HepG2 (cell line): ENCODE results near the gene CNTD1. TPM values are rescaled to one million over a fixed set of nuclear protein-coding genes. Genes with fewer than 3 reads are reported as not detected.

Experiments used
- ATAC-seq: fragments of 200-7000 bp; cut with Tn5 transposase; 3 replicates; pipeline ENCODE4 v1.9.1; 2020; ENCODE audit warnings: mild to moderate bottlenecking, moderate library complexity
- BruUV-seq: library from RNA; stranded (reverse); fragments of 400-500 nt; replicated peaks from 2 replicates; lab custom pipeline; 2021; lab: Mats Ljungman, UMichigan
- CTCF ChIA-PET: fragments of 300-600 bp; formaldehyde crosslinking; extraction: SDS; loops from one replicate; lab custom pipeline; 2021; ENCODE audit warnings: low total read pairs, inconsistent platforms, low intra/inter-chr PET ratio; lab: Yijun Ruan, JAX
- POLR2A ChIA-PET: fragments of 350-600 bp; sonication (Branson Sonifier 250); formaldehyde crosslinking; loops from one replicate; lab custom pipeline; 2020; ENCODE audit warnings: antibody characterized with exemption, inconsistent platforms; lab: Yijun Ruan, JAX
- DNase-seq: peaks from one replicate; pipeline ENCODE4 v3.0.0-alpha.2; 2015; ENCODE audit warnings: low spot score
- FAIRE-seq: peaks from 3 replicates; lab custom pipeline; 2011; peaks lifted over from hg19 to GRCh38; lab: Jason Lieb, UNC
- H2AFZ ChIP-seq: one replicate; pipeline ENCODE4 v1.6.1; 2011; ENCODE audit warnings: low read length, inconsistent platforms
- H3K27ac ChIP-seq: fragments of 300-600 bp; 3 replicates; pipeline ENCODE4 v1.8.0; 2011; ENCODE audit warnings: mixed run types, mild to moderate bottlenecking, mixed read lengths, low read length, inconsistent platforms; ENCODE audit not compliant: insufficient read depth; ENCODE audit errors: extremely low read length
- H3K27me3 ChIP-seq, 2 experiments: fragments of 200-600 bp in 1 of 2; 2 replicates in 1 of 2; 3 replicates in 1 of 2; pipeline versions ENCODE4 v1.6.0 to v1.8.0; 2011; ENCODE audit warnings: low read length in 2 of 2, mild to moderate bottlenecking in 2 of 2, moderate library complexity in 2 of 2, inconsistent platforms in 1 of 2; ENCODE audit not compliant: insufficient read depth in 2 of 2, control insufficient read depth in 1 of 2
- H3K36me3 ChIP-seq, 2 experiments: fragments of 200-600 bp in 1 of 2; replicated peaks in 1 of 2; 2 replicates in 1 of 2; 3 replicates in 1 of 2; pipeline versions ENCODE4 v1.5.1 to v1.8.0; 2011; ENCODE audit warnings: low read length in 2 of 2, inconsistent platforms in 1 of 2; ENCODE audit not compliant: insufficient read depth in 2 of 2, control insufficient read depth in 1 of 2
- H3K4me1 ChIP-seq: 2 replicates; pipeline ENCODE4 v1.5.1; 2012; ENCODE audit warnings: low read length, inconsistent platforms; ENCODE audit not compliant: insufficient read depth
- H3K4me2 ChIP-seq: 2 replicates; pipeline ENCODE4 v1.6.0; 2011; ENCODE audit warnings: low read depth, low read length, inconsistent platforms
- H3K4me3 ChIP-seq, 3 experiments: fragments of 200-600 bp in 1 of 3; sonication (generic), shearing (Covaris generic) in 1 of 3; replicated peaks in 1 of 3; 2 replicates each; pipeline ENCODE4 v1.5.1; 2011 to 2016; ENCODE audit warnings: low read length in 3 of 3, inconsistent platforms in 2 of 3, low read depth in 2 of 3, mild to moderate bottlenecking in 2 of 3, control low read depth in 1 of 3, mixed read lengths in 1 of 3; ENCODE audit not compliant: insufficient read depth in 1 of 3
- H3K79me2 ChIP-seq: one replicate; pipeline ENCODE4 v1.6.1; 2011; ENCODE audit warnings: low read length, inconsistent platforms; ENCODE audit not compliant: insufficient read depth
- H3K9ac ChIP-seq: 2 replicates; pipeline ENCODE4 v1.6.0; 2011; ENCODE audit warnings: mild to moderate bottlenecking, low read depth, low read length, inconsistent platforms; ENCODE audit not compliant: insufficient read depth
- H3K9me3 ChIP-seq: 2 replicates; pipeline ENCODE4 v1.5.1; 2012; ENCODE audit warnings: mild to moderate bottlenecking, low read length
- H4K20me1 ChIP-seq: 2 replicates; pipeline ENCODE4 v1.6.0; 2011; ENCODE audit warnings: inconsistent platforms, mild to moderate bottlenecking, low read length, moderate library complexity; ENCODE audit not compliant: insufficient read depth
- AGO2 ChIP-seq: fragments of 200-400 bp; formaldehyde crosslinking; optimal IDR thresholded peaks from 2 replicates; pipeline ENCODE3; 2017; ENCODE audit warnings: mild to moderate bottlenecking, low read depth, low read length, moderate library complexity
- AKAP8 ChIP-seq: sonication (generic); formaldehyde crosslinking; IDR thresholded peaks from 2 replicates; pipeline ENCODE4 v1.5.1; 2020; ENCODE audit warnings: mild to moderate bottlenecking, missing genetic modification reagents
- ARHGAP35 ChIP-seq: sonication (generic); formaldehyde crosslinking; IDR thresholded peaks from 2 replicates; pipeline ENCODE4 v1.9.0; 2022; ENCODE audit warnings: mild to moderate bottlenecking, inconsistent platforms, moderate library complexity, missing genetic modification reagents, borderline replicate concordance
- DPF2 ChIP-seq: sonication (generic); formaldehyde crosslinking; IDR thresholded peaks from 2 replicates; pipeline ENCODE4 v1.4.0; 2020; ENCODE audit warnings: mild to moderate bottlenecking, low read depth, missing genetic modification reagents, borderline replicate concordance
- FOSL2 ChIP-seq: sonication (generic); formaldehyde crosslinking; IDR thresholded peaks from 2 replicates; pipeline ENCODE4 v1.4.0; 2020; ENCODE audit warnings: missing genetic modification reagents
- GATA4 ChIP-seq: sonication (generic); IDR thresholded peaks from 2 replicates; pipeline ENCODE4 v1.6.1; 2016; ENCODE audit warnings: antibody characterized with exemption, low read depth, borderline replicate concordance
- HCFC1 ChIP-seq: fragments of 150-350 bp; IDR thresholded peaks from 2 replicates; pipeline ENCODE4 v1.6.1; 2014; ENCODE audit warnings: low read depth, low read length
- POLR2A ChIP-seq, 2 experiments: IDR thresholded peaks; 2 replicates each; pipeline ENCODE4 v1.6.1; 2011; ENCODE audit warnings: low read depth in 2 of 2, low read length in 2 of 2, mild to moderate bottlenecking in 1 of 2, moderate library complexity in 1 of 2; ENCODE audit not compliant: insufficient read depth in 1 of 2
- SMC3 ChIP-seq: IDR thresholded peaks from 2 replicates; pipeline ENCODE4 v1.6.1; 2011; ENCODE audit warnings: low read length, improper control_type of control experiment
- SP140L ChIP-seq: sonication (generic); formaldehyde crosslinking; IDR thresholded peaks from 2 replicates; pipeline ENCODE4 v1.4.0; 2020; ENCODE audit warnings: missing genetic modification reagents, borderline replicate concordance
- TIGD3 ChIP-seq: sonication (generic); formaldehyde crosslinking; IDR thresholded peaks from 2 replicates; pipeline ENCODE4 v1.5.1; 2020; ENCODE audit warnings: mild to moderate bottlenecking, missing genetic modification reagents, borderline replicate concordance
- ZFP82 ChIP-seq: sonication (generic); formaldehyde crosslinking; IDR thresholded peaks from 2 replicates; pipeline ENCODE4 v1.5.1; 2020; ENCODE audit warnings: mild to moderate bottlenecking, missing genetic modification reagents, borderline replicate concordance
- ZNF24 ChIP-seq: fragments of 450-650 bp; IDR thresholded peaks from 2 replicates; pipeline ENCODE4 v1.6.1; 2017; ENCODE audit warnings: antibody characterized with exemption, mild to moderate bottlenecking
- ZNF431 ChIP-seq: sonication (generic); formaldehyde crosslinking; IDR thresholded peaks from 2 replicates; pipeline ENCODE4 v1.9.0; 2022; ENCODE audit warnings: missing genetic modification reagents, low read depth, mild to moderate bottlenecking, borderline replicate concordance
- ZNF652 ChIP-seq: IDR thresholded peaks from 2 replicates; pipeline ENCODE4 v1.6.1; 2016; ENCODE audit warnings: low read depth, borderline replicate concordance
- ZNF7 ChIP-seq: IDR thresholded peaks from 2 replicates; pipeline ENCODE4 v1.6.1; 2016; ENCODE audit warnings: missing biosample characterization, missing genetic modification reagents
- ZZZ3 ChIP-seq: sonication (generic); formaldehyde crosslinking; IDR thresholded peaks from 2 replicates; pipeline ENCODE4 v1.4.0; 2020; ENCODE audit warnings: missing genetic modification reagents, mild to moderate bottlenecking, borderline replicate concordance
- WGBS: methylation state at CpG from one replicate; pipeline ENCODE4 v1.1.6; 2017; ENCODE audit warnings: low lambda C conversion rate; 5-methylcytosine and 5-hydroxymethylcytosine counted together
- in situ Hi-C: cut with HindIII; loops from 2 replicates; pipeline ENCODE4 v1.10.0; 2017; ENCODE audit warnings: low pct_unique_long_range_greater_than_20kb; ENCODE audit not compliant: extremely low pct_ligation_motif_present
- intact Hi-C: fragments of 100-400 bp; cut with micrococcal nuclease; formaldehyde crosslinking; loops from one replicate; pipeline ENCODE4 v1.10.0; 2022; ENCODE audit not compliant: unreplicated experiment
- polyA plus RNA-seq, 8 experiments: library from polyadenylated mRNA; depleted of rRNA in 3 of 8; stranded (reverse) in 7 of 8; unstranded in 1 of 8; fragments of >200 nt; fragmentation: Illumina TruSeq in 4 of 8; extraction: Trizol in 4 of 8; gene quantifications; 2 replicates each; pipeline versions ENCODE4 v1.2.1 to v1.2.3, GENCODE V29; 2011 to 2016; ENCODE audit warnings: low read depth in 4 of 8, missing spikeins in 1 of 8, mixed read lengths in 1 of 8; ENCODE audit not compliant: insufficient read depth in 1 of 8
- total RNA-seq, 5 experiments: library from RNA; depleted of rRNA; stranded (reverse); fragments of >200 nt; fragmentation: Illumina TruSeq; extraction: Trizol; gene quantifications; 2 replicates each; pipeline ENCODE4 v1.2.3, GENCODE V29; 2016; ENCODE audit warnings: low read depth in 1 of 5
- TF ChIP-seq, protein P1 (sequence below): sonication (generic); formaldehyde crosslinking; IDR thresholded peaks from 2 replicates; pipeline ENCODE4 v1.4.0; 2020; ENCODE audit warnings: missing genetic modification reagents

The CNTD1 gene
- total and polyA plus RNA-seq, 2 of the 13 experiments (the other 11 are each of a cell fraction or from before 2014, with no cell fraction given), result 0.11 to 0.15 TPM

- CTCF ChIA-PET, result no interaction called here
- no peak for TF ChIP-seq HCFC1
- 0 out of 2 replicates have a peak, but pooled peaks have one; percentile 29 for TF ChIP-seq AKAP8 (CRISPR knock-in tag)
- TF ChIP-seq ZNF7 (CRISPR knock-in tag), result 0 out of 2 replicates have a peak, but pooled peaks have one; percentile 4
- no peak for TF ChIP-seq SP140L (CRISPR knock-in tag)
- TF ChIP-seq DPF2, result no peak
- no peak for TF ChIP-seq ARHGAP35 (CRISPR knock-in tag)
- TF ChIP-seq ZNF652 (CRISPR knock-in tag), result no peak
- TF ChIP-seq POLR2A (IDR thresholded peaks at IDR 0.05; ENCODE audit: insufficient read depth in 1 of 2, low read depth in 2 of 2, low read length in 2 of 2), result peak in 1 of 2 experiments; percentile 24; a peak in 1 of 4 replicates
- TF ChIP-seq TIGD3 (CRISPR knock-in tag), result no peak
- no peak for TF ChIP-seq ZZZ3
- no peak for TF ChIP-seq ZNF431 (CRISPR knock-in tag)
- peak; percentile 42; the same call in 1 of the 2 replicates for TF ChIP-seq FOSL2
- 0 out of 2 replicates have a peak, but pooled peaks have one; percentile 0 for TF ChIP-seq SMC3
- TF ChIP-seq ZFP82 (CRISPR knock-in tag), result no peak
- TF ChIP-seq, protein P1, sequence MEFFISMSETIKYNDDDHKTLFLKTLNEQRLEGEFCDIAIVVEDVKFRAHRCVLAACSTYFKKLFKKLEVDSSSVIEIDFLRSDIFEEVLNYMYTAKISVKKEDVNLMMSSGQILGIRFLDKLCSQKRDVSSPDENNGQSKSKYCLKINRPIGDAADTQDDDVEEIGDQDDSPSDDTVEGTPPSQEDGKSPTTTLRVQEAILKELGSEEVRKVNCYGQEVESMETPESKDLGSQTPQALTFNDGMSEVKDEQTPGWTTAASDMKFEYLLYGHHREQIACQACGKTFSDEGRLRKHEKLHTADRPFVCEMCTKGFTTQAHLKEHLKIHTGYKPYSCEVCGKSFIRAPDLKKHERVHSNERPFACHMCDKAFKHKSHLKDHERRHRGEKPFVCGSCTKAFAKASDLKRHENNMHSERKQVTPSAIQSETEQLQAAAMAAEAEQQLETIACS (CRISPR knock-in tag), result no peak
- peak; percentile 31 for TF ChIP-seq AGO2
- no peak for TF ChIP-seq GATA4
- TF ChIP-seq ZNF24, result no peak
These were observed 48.1 kb downstream of the CNTD1 start for GRCh38 chr17:42846594-42847280.

More at GRCh38 chr17:42846594-42847280, 48.1 kb downstream of the CNTD1 start:
- no peaks in the 10 kb centered on the region for H4K20me1 ChIP-seq
- ATAC-seq (peak; percentile 14), FAIRE-seq (peak; percentile 53), DNase-seq (peak; percentile 23)
- WGBS, result 81% methylated on average over 8 of the region's 9 CpGs
- H3K4me3 ChIP-seq, result no peak overlapping the region
- no peak overlapping the region for H3K4me2 ChIP-seq
- peaks cover 26 to 39% of the 10 kb centered on the region in 2 experiments for H3K36me3 ChIP-seq
- H3K4me1 ChIP-seq, result peaks cover 33% of the 10 kb centered on the region
- BruUV-seq, result no TSS peak
- H2AFZ ChIP-seq, result no peak overlapping the region
- in situ Hi-C loops, result loop anchor here (10.0 kb wide), 1 partner anchor 138 kb away; the partner anchor contains the start of genes PTGES3L and RUNDC1
- H3K27ac ChIP-seq, result peak overlapping the region; percentile 9
- POLR2A ChIA-PET, result interaction anchor here (1.0 to 5.0 kb wide), 7 partner anchors 8 to 90 kb away, joined by 3 to 39 read pairs (median 10); partner anchors contain the start of gene BECN1
- no peaks in the 10 kb centered on the region for H3K9me3 ChIP-seq
- H3K27me3 ChIP-seq, result no peaks in the 10 kb centered on the region
- no peak overlapping the region for H3K9ac ChIP-seq
- no peaks in the 10 kb centered on the region for H3K79me2 ChIP-seq
- intact Hi-C loops, result no loop called here
